Right renal cortex interstitium (tissue), 3 donors: ENCODE results near the gene GON4L. TPM values are rescaled to one million over a fixed set of nuclear protein-coding genes. Genes with fewer than 3 reads are reported as not detected.
A peak's percentile ranks its signal among the peaks of the same experiment; 100 is the strongest.
"Not testable (repeated sequence)": the region's sequence is repeated elsewhere in the genome, so short reads cannot be mapped to it uniquely, and the experiment has no call there.

Experiments used
- DNase-seq, 3 donors: peaks; one replicate each; pipeline ENCODE4 v3.0.0-alpha.2; 2013; ENCODE audit warnings: low read depth in 3 of 3, low spot score in 2 of 3
- polyA plus RNA-seq, 3 donors: library from polyadenylated mRNA; unstranded; fragments of 120-200 nt; gene quantifications; one replicate each; pipeline ENCODE4 v1.2.1, GENCODE V29; 2013; ENCODE audit not compliant: insufficient read length in 3 of 3

The GON4L gene
- polyA plus RNA-seq, 3 donors, result 37.9 to 47.9 (median 40.0) TPM

GRCh38 chr1:155880251-155880650 lies 23.2 kb upstream of the GON4L start:
- no peak for DNase-seq

- DNase-seq, result no peak
These were observed 20.9 kb upstream of the GON4L start for GRCh38 chr1:155877945-155878344.

- DNase-seq, result no peak
These were observed 16.8 kb upstream of the GON4L start for GRCh38 chr1:155873860-155874259.

GRCh38 chr1:155872527-155872926 lies 15.5 kb upstream of the GON4L start:
- DNase-seq, result no peak

- DNase-seq, result no peak
These were observed 14.4 kb upstream of the GON4L start for GRCh38 chr1:155871390-155871789.

- no peak for DNase-seq
These were observed 10.8 kb upstream of the GON4L start for GRCh38 chr1:155867766-155868165.

- DNase-seq, result no peak
These were observed 7.4 kb upstream of the GON4L start for GRCh38 chr1:155864393-155864792.

- DNase-seq, result no peak
These were observed 4.9 kb upstream of the GON4L start for GRCh38 chr1:155861896-155862295.

GRCh38 chr1:155860970-155861510 lies 4.0 kb upstream of the GON4L start:
- no peak for DNase-seq

GRCh38 chr1:155859881-155860871 lies 3.2 kb upstream of the GON4L start:
- peak; percentile 56 to 72 (median 64) for DNase-seq

GRCh38 chr1:155859234-155859829 lies 2.3 kb upstream of the GON4L start, which contains the start of gene SYT11:
SYT11 (plus strand) TSS chr1:155859567; CDS start chr1:155859762, 195 bp downstream.
- peak; percentile 87 to 97 (median 94) for DNase-seq

GRCh38 chr1:155858800-155859233 lies 1.8 kb upstream of the GON4L start:
- DNase-seq, result no peak

GRCh38 chr1:155856257-155856974 lies 598 bp downstream of the GON4L start:
- DNase-seq, result no peak

- no peak for DNase-seq
These were observed 6.7 kb downstream of the GON4L start for GRCh38 chr1:155850345-155850744.

GRCh38 chr1:155847823-155848529 lies 9.0 kb downstream of the GON4L start:
- no peak for DNase-seq

- DNase-seq, result no peak
These were observed 12.1 kb downstream of the GON4L start for GRCh38 chr1:155844860-155845421.

GRCh38 chr1:155840386-155840785 lies 16.6 kb downstream of the GON4L start:
- DNase-seq, result no peak

- no peak for DNase-seq
These were observed 21.5 kb downstream of the GON4L start for GRCh38 chr1:155835548-155835947.

GRCh38 chr1:155834927-155835399 lies 22.1 kb downstream of the GON4L start:
- DNase-seq, result not testable (repeated sequence)
